Neural cell (in vitro differentiated cells): ENCODE measurements around the gene ZCCHC24.

Experiments used
- CTCF ChIP-seq: fragments of 450-650 bp; IDR thresholded peaks from 2 replicates; pipeline ENCODE4 v1.5.1; 2014; ENCODE audit warnings: antibody characterized with exemption, mild to moderate bottlenecking, moderate library complexity; ENCODE audit not compliant: poor library complexity, severe bottlenecking
- EP300 ChIP-seq: fragments of 450-650 bp; conservative IDR thresholded peaks from 2 replicates; pipeline ENCODE4 v1.6.1; 2014; ENCODE audit warnings: antibody characterized with exemption, mild to moderate bottlenecking, moderate library complexity; ENCODE audit not compliant: poor library complexity, severe bottlenecking
- EZH2 ChIP-seq: fragments of 200-600, 300-800 bp; shearing (Covaris generic), sonication (generic); IDR thresholded peaks from 2 replicates; pipeline ENCODE4 v1.6.1; 2014; ENCODE audit warnings: antibody characterized with exemption, low read length, borderline replicate concordance, mild to moderate bottlenecking; ENCODE audit not compliant: insufficient read depth, poor library complexity, severe bottlenecking
- MXI1 ChIP-seq: fragments of 450-650 bp; conservative IDR thresholded peaks from 2 replicates; pipeline ENCODE4 v1.6.1; 2014; ENCODE audit warnings: antibody characterized with exemption, mild to moderate bottlenecking; ENCODE audit not compliant: poor library complexity, severe bottlenecking
- POLR2AphosphoS5 ChIP-seq: IDR thresholded peaks from 2 replicates; pipeline ENCODE4 v1.6.1; 2012
- RAD21 ChIP-seq: fragments of 450-650 bp; conservative IDR thresholded peaks from 2 replicates; pipeline ENCODE4 v1.6.1; 2014; ENCODE audit warnings: antibody characterized with exemption, mild to moderate bottlenecking, moderate library complexity
- REST ChIP-seq: IDR thresholded peaks from 2 replicates; pipeline ENCODE4 v1.6.1; 2012; ENCODE audit warnings: borderline replicate concordance
- SMC3 ChIP-seq: fragments of 450-650 bp; conservative IDR thresholded peaks from 2 replicates; pipeline ENCODE4 v1.6.1; 2014; ENCODE audit warnings: antibody characterized with exemption, mild to moderate bottlenecking, moderate library complexity; ENCODE audit not compliant: poor library complexity
- TAF1 ChIP-seq: IDR thresholded peaks from 2 replicates; pipeline ENCODE4 v1.6.1; 2012; ENCODE audit warnings: low read depth

- no peak for TF ChIP-seq CTCF
- TF ChIP-seq POLR2AphosphoS5 = no peak
- TF ChIP-seq EZH2 = no peak
- no peak for TF ChIP-seq RAD21
- no peak for TF ChIP-seq REST
- no peak for TF ChIP-seq TAF1
- no peak for TF ChIP-seq SMC3
- TF ChIP-seq EP300 = no peak
- TF ChIP-seq MXI1 = no peak
Measured at GRCh38 chr10:79457256-79457785, 11.9 kb upstream of the ZCCHC24 start.
